SK-N-SH (cell line): ENCODE data around the gene CCDC88B. TPM values are rescaled to one million over a fixed set of nuclear protein-coding genes. Genes with fewer than 3 reads are reported as not detected.

Source experiments
- CTCF ChIA-PET: fragments of 300-600, 350-600 bp; formaldehyde crosslinking; extraction: SDS; loops from one replicate; lab custom pipeline; 2021; lab: Yijun Ruan, JAX
- POLR2A ChIA-PET: fragments of 350-600 bp; sonication (Branson Sonifier 250); formaldehyde crosslinking; extraction: SDS; loops from one replicate; lab custom pipeline; 2020; ENCODE audit warnings: antibody characterized with exemption, inconsistent platforms; lab: Yijun Ruan, JAX
- DNase-seq: peaks from one replicate; pipeline ENCODE4 v3.0.0; 2012
- H2AFZ ChIP-seq: fragments of 200-600 bp; sonication (generic); 2 replicates; pipeline ENCODE4 v1.8.1; 2016; ENCODE audit warnings: antibody characterized with exemption, mild to moderate bottlenecking, low read depth
- H3F3A ChIP-seq: fragments of 200-600 bp; sonication (generic); replicated peaks from 2 replicates; pipeline ENCODE3; 2016; ENCODE audit warnings: antibody characterized with exemption, mild to moderate bottlenecking; ENCODE audit not compliant: insufficient read depth
- H3K27ac ChIP-seq, 2 experiments: fragments of 200-500 bp in 1 of 2; fragments of 200-600 bp in 1 of 2; sonication (Bioruptor generic) in 1 of 2; sonication (generic), shearing (Covaris generic) in 1 of 2; 2 replicates each; pipeline versions ENCODE4 v1.5.1 to v1.6.1; 2014 to 2016; ENCODE audit warnings: low read depth in 2 of 2, inconsistent platforms in 1 of 2, low read length in 1 of 2, mild to moderate bottlenecking in 1 of 2, mixed read lengths in 1 of 2
- H3K27me3 ChIP-seq: fragments of 200-600 bp; sonication (generic), shearing (Covaris generic); 2 replicates; pipeline ENCODE4 v1.6.1; 2016; ENCODE audit warnings: mixed run types; ENCODE audit not compliant: insufficient read depth
- H3K36me3 ChIP-seq, 2 experiments: fragments of 200-500 bp in 1 of 2; fragments of 200-600 bp in 1 of 2; sonication (Bioruptor generic) in 1 of 2; sonication (generic) in 1 of 2; replicated peaks in 1 of 2; 2 replicates each; pipeline versions ENCODE3 to v1.5.1; 2014 to 2016; ENCODE audit warnings: low read length in 1 of 2, mild to moderate bottlenecking in 1 of 2; ENCODE audit not compliant: insufficient read depth in 2 of 2, control insufficient read depth in 1 of 2
- H3K4me1 ChIP-seq, 2 experiments: fragments of 200-500 bp in 1 of 2; fragments of 200-600 bp in 1 of 2; sonication (Bioruptor generic) in 1 of 2; sonication (generic), shearing (Covaris generic) in 1 of 2; 2 replicates each; pipeline versions ENCODE4 v1.5.1 to v1.6.1; 2014 to 2016; ENCODE audit warnings: low read depth in 1 of 2, low read length in 1 of 2, mixed run types in 1 of 2; ENCODE audit not compliant: insufficient read depth in 2 of 2, control insufficient read depth in 1 of 2
- H3K4me2 ChIP-seq: fragments of 200-600 bp; sonication (generic), shearing (Covaris generic); 2 replicates; pipeline ENCODE4 v1.6.1; 2017; ENCODE audit warnings: mixed run types
- H3K4me3 ChIP-seq, 2 experiments: fragments of 200-500 bp in 1 of 2; fragments of 200-600 bp in 1 of 2; sonication (Bioruptor generic) in 1 of 2; sonication (generic), shearing (Covaris generic) in 1 of 2; 2 replicates each; pipeline versions ENCODE4 v1.5.1 to v1.8.1; 2014 to 2016; ENCODE audit warnings: low read depth in 2 of 2, inconsistent platforms in 1 of 2, low read length in 1 of 2, mild to moderate bottlenecking in 1 of 2, mixed read lengths in 1 of 2, moderate library complexity in 1 of 2
- H3K79me2 ChIP-seq: fragments of 200-600 bp; sonication (generic); 2 replicates; pipeline ENCODE4 v1.8.1; 2017; ENCODE audit warnings: mild to moderate bottlenecking; ENCODE audit not compliant: insufficient read depth
- H3K9ac ChIP-seq: fragments of 200-600 bp; sonication (generic); 2 replicates; pipeline ENCODE4 v1.6.1; 2017; ENCODE audit warnings: mixed run types
- H3K9me2 ChIP-seq: fragments of 200-600 bp; sonication (generic); 2 replicates; pipeline ENCODE4 v1.6.1; 2017; ENCODE audit warnings: mixed run types
- H3K9me3 ChIP-seq: fragments of 200-600 bp; sonication (generic); 2 replicates; pipeline ENCODE4 v1.6.1; 2017; ENCODE audit warnings: mixed run types, mild to moderate bottlenecking, moderate library complexity
- H4K20me1 ChIP-seq: fragments of 200-600 bp; sonication (generic); 2 replicates; pipeline ENCODE4 v1.6.1; 2017; ENCODE audit warnings: mild to moderate bottlenecking, mixed run types; ENCODE audit not compliant: insufficient read depth
- EP300 ChIP-seq, 2 experiments: IDR thresholded peaks; 2 replicates each; pipeline versions ENCODE4 v1.4.0 to v1.6.1; 2012; ENCODE audit warnings: borderline replicate concordance in 1 of 2, low read depth in 1 of 2, low read length in 1 of 2
- FOXJ3 ChIP-seq: sonication (generic); formaldehyde crosslinking; IDR thresholded peaks from 2 replicates; pipeline ENCODE4 v1.5.1; 2020; ENCODE audit warnings: mild to moderate bottlenecking, missing genetic modification reagents
- GABPA ChIP-seq: IDR thresholded peaks from 2 replicates; pipeline ENCODE4 v1.4.0; 2012; ENCODE audit warnings: low read depth, mild to moderate bottlenecking
- IRF3 ChIP-seq: fragments of 150-350 bp; IDR thresholded peaks from 2 replicates; pipeline ENCODE4 v1.6.1; 2016; ENCODE audit warnings: mild to moderate bottlenecking, low read depth, low read length
- MAX ChIP-seq: IDR thresholded peaks from 2 replicates; pipeline ENCODE4 v1.4.0; 2012; ENCODE audit warnings: low read depth
- NRF1 ChIP-seq: IDR thresholded peaks from 2 replicates; pipeline ENCODE4 v1.6.1; 2012; ENCODE audit warnings: low read depth, mild to moderate bottlenecking, low read length
- REST ChIP-seq: IDR thresholded peaks from 2 replicates; pipeline ENCODE4 v1.6.1; 2012; ENCODE audit warnings: mild to moderate bottlenecking, low read depth, low read length, moderate library complexity
- RXRA ChIP-seq: IDR thresholded peaks from 2 replicates; pipeline ENCODE4 v1.4.0; 2012; ENCODE audit warnings: low read depth, mild to moderate bottlenecking, borderline replicate concordance
- USF2 ChIP-seq: fragments of 150-350 bp; IDR thresholded peaks from 2 replicates; pipeline ENCODE4 v1.6.1; 2017; ENCODE audit warnings: antibody characterized with exemption, low read length, low read depth, borderline replicate concordance
- WGBS: methylation state at CpG from one replicate; pipeline ENCODE4 v1.1.6; 2017; ENCODE audit warnings: low lambda C conversion rate; 5-methylcytosine and 5-hydroxymethylcytosine counted together
- polyA plus RNA-seq, 3 experiments: library from polyadenylated mRNA; depleted of rRNA; stranded (reverse); fragments of >200 nt; gene quantifications; 2 replicates each; pipeline ENCODE4 v1.2.3, GENCODE V29; 2012

CCDC88B gene
- polyA plus RNA-seq, 1 of the 3 experiments (the other 2 are of a cell fraction): 3.4 TPM

GRCh38 chr11:64373598-64373974 is 33.6 kb downstream of the CCDC88B start:
- Histone ChIP-seq H3K79me2 (no peaks in the 10 kb centered on the region), H2AFZ (peak overlapping the region; percentile 47; the same call in 1 of the 2 replicates)
- WGBS: 56% methylated on average over 5 of the region's 5 CpGs

More at GRCh38 chr11:64373598-64373974, 33.6 kb downstream of the CCDC88B start:
- peak overlapping the region in 1 of 2 experiments; percentile 48; a peak in 1 of 4 replicates for H3K27ac ChIP-seq
- H3K36me3 ChIP-seq: peaks cover 0 to 14% of the 10 kb centered on the region in 2 experiments
- DNase-seq: no peak
- peaks cover 10% of the 10 kb centered on the region for H3F3A ChIP-seq
- no peaks in the 10 kb centered on the region for H4K20me1 ChIP-seq
- peak overlapping the region; percentile 60 to 70 for H3K4me3 ChIP-seq
- no peaks in the 10 kb centered on the region for H3K9me3 ChIP-seq
- H3K27me3 ChIP-seq: no peaks in the 10 kb centered on the region
- peaks cover 0 to 11% of the 10 kb centered on the region in 2 experiments; a peak in 1 of 4 replicates for H3K4me1 ChIP-seq
- no peaks in the 10 kb centered on the region for H3K9me2 ChIP-seq
- TF ChIP-seq GABPA (no peak), EP300 (IDR thresholded peaks at IDR 0.05; ENCODE audit: borderline replicate concordance in 1 of 2, low read depth in 1 of 2, low read length in 1 of 2) (no peak), MAX (no peak), IRF3 (no peak), REST (no peak), RXRA (no peak), USF2 (no peak), NRF1 (no peak), FOXJ3 (CRISPR knock-in tag) (no peak)
- peak overlapping the region; percentile 80 for H3K4me2 ChIP-seq
- ChIA-PET POLR2A (interaction anchor here (1.1 kb wide), 2 partner anchors 16 to 18 kb away, joined by 3 read pairs; no protein-coding TSS in a partner anchor), CTCF (interaction anchor here (1.1 kb wide), 1 partner anchor 76 kb away, joined by 3 read pairs; no protein-coding TSS in a partner anchor)
- peak overlapping the region; percentile 63 for H3K9ac ChIP-seq
